Measurements from ENCODE around the gene MYO9B.

MYO9B gene

DNA sequence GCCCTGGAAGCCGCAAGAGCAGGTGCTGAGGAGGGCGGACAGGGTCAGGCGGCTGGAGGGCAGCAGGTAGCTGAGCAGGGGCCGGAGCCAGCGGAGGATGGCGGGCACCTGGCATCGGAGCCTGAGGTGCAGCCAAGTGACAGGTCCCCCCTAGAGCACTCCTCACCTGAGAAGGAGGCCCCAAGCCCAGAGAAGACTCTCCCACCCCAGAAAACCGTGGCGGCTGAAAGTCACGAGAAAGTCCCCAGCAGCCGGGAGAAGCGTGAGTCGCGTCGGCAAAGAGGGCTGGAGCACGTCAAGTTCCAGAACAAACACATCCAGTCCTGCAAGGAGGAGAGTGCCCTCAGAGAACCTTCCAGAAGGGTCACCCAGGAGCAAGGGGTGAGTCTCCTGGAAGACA lies 119.0 kb downstream of the MYO9B start:
- Histone ChIP-seq H3K27ac (ENCODE audit: low read depth in 2 of 2, low read length in 2 of 2) (no peak overlapping the region), H3K9me3 (ENCODE audit: control insufficient read depth in 2 of 2, low read length in 2 of 2) (no peaks in the 10 kb centered on the region), H3K9ac (ENCODE audit: low read depth in 1 of 2, low read length in 2 of 2) (no peak overlapping the region), H3K4me1 (ENCODE audit: control insufficient read depth in 2 of 2, insufficient read depth in 2 of 2, low read length in 2 of 2) (no peaks in the 10 kb centered on the region), H3K4me3 (ENCODE audit: low read length in 2 of 2) (no peak overlapping the region), H3K36me3 (ENCODE audit: control insufficient read depth in 2 of 2, insufficient read depth in 2 of 2, low read length in 2 of 2) (peaks cover 37 to 72% of the 10 kb centered on the region in 2 donors), H3K27me3 (ENCODE audit: control insufficient read depth in 2 of 2, insufficient read depth in 2 of 2, low read length in 2 of 2) (no peaks in the 10 kb centered on the region)

DNA sequence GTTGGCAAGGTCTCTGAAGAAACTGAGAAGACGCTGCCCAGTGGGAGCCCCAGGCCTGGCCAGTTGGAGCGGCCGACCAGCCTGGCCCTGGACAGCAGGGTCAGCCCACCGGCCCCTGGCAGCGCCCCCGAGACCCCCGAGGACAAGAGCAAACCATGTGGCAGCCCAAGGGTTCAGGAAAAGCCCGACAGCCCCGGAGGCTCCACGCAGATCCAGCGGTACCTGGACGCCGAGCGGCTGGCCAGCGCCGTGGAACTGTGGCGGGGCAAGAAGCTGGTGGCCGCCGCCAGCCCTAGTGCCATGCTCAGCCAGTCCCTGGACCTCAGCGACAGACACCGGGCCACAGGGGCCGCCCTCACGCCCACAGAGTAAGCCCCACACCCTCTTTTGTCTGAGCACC lies 119.5 kb downstream of the MYO9B start:
- Histone ChIP-seq H3K4me1 (ENCODE audit: control insufficient read depth in 2 of 2, insufficient read depth in 2 of 2, low read length in 2 of 2) (no peaks in the 10 kb centered on the region), H3K4me3 (ENCODE audit: low read length in 2 of 2) (no peak overlapping the region), H3K9me3 (ENCODE audit: control insufficient read depth in 2 of 2, low read length in 2 of 2) (no peaks in the 10 kb centered on the region), H3K27me3 (ENCODE audit: control insufficient read depth in 2 of 2, insufficient read depth in 2 of 2, low read length in 2 of 2) (no peaks in the 10 kb centered on the region), H3K36me3 (ENCODE audit: control insufficient read depth in 2 of 2, insufficient read depth in 2 of 2, low read length in 2 of 2) (peaks cover 40 to 69% of the 10 kb centered on the region in 2 donors), H3K9ac (ENCODE audit: low read depth in 1 of 2, low read length in 2 of 2) (no peak overlapping the region), H3K27ac (ENCODE audit: low read depth in 2 of 2, low read length in 2 of 2) (no peak overlapping the region)

DNA sequence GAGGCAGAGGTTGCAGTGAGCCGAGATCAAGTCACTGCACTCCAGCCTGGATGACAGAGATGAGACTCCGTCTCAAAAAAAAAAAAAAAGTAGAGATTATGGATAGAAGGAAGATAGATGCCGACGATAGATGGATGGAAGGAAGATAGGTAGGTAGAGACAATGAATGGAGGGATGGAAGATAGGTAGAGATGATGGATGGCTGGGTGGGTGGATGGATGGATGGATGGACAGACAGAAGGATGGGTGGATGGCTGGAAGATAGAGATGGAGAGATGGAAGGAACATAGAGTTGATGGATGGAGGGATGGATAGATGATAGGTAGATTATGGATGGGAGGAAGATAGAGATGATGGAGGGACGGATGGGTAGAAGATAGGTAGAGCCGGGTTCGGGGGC lies 121.0 kb downstream of the MYO9B start:
- H3K27me3 ChIP-seq (ENCODE audit: control insufficient read depth in 2 of 2, insufficient read depth in 2 of 2, low read length in 2 of 2), result no peaks in the 10 kb centered on the region
- H3K9ac ChIP-seq (ENCODE audit: low read depth in 1 of 2, low read length in 2 of 2), result no peak overlapping the region
- no peak overlapping the region for H3K27ac ChIP-seq (ENCODE audit: low read depth in 2 of 2, low read length in 2 of 2)
- H3K4me1 ChIP-seq (ENCODE audit: control insufficient read depth in 2 of 2, insufficient read depth in 2 of 2, low read length in 2 of 2), result no peaks in the 10 kb centered on the region
- H3K4me3 ChIP-seq (ENCODE audit: low read length in 2 of 2), result no peak overlapping the region
- H3K36me3 ChIP-seq (ENCODE audit: control insufficient read depth in 2 of 2, insufficient read depth in 2 of 2, low read length in 2 of 2), result peaks cover 47 to 70% of the 10 kb centered on the region in 2 donors
- no peaks in the 10 kb centered on the region for H3K9me3 ChIP-seq (ENCODE audit: control insufficient read depth in 2 of 2, low read length in 2 of 2)

DNA sequence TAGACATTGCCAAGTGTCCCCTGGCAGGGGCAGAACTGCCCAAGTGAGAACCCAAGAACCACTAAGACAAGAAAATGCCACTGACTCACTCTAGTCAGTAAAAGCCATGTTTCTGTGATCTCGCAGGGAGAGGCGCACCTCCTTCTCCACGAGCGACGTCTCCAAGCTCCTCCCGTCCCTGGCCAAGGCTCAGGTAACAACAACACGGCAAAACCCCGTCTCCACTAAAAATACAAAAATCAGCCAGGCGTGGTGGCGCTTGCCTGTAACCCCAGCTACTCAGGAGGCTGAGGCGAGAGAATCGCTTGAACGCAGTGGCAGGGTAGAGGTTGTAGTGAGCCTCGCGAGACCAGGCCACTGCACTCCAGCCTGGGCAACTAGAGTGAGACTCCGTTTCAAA lies 122.1 kb downstream of the MYO9B start:
- Histone ChIP-seq H3K4me3 (ENCODE audit: low read length in 2 of 2) (no peak overlapping the region), H3K36me3 (ENCODE audit: control insufficient read depth in 2 of 2, insufficient read depth in 2 of 2, low read length in 2 of 2) (peaks cover 54 to 74% of the 10 kb centered on the region in 2 donors), H3K9ac (ENCODE audit: low read depth in 1 of 2, low read length in 2 of 2) (no peak overlapping the region), H3K9me3 (ENCODE audit: control insufficient read depth in 2 of 2, low read length in 2 of 2) (no peaks in the 10 kb centered on the region), H3K27me3 (ENCODE audit: control insufficient read depth in 2 of 2, insufficient read depth in 2 of 2, low read length in 2 of 2) (no peaks in the 10 kb centered on the region), H3K27ac (ENCODE audit: low read depth in 2 of 2, low read length in 2 of 2) (no peak overlapping the region), H3K4me1 (ENCODE audit: control insufficient read depth in 2 of 2, insufficient read depth in 2 of 2, low read length in 2 of 2) (no peaks in the 10 kb centered on the region)

DNA sequence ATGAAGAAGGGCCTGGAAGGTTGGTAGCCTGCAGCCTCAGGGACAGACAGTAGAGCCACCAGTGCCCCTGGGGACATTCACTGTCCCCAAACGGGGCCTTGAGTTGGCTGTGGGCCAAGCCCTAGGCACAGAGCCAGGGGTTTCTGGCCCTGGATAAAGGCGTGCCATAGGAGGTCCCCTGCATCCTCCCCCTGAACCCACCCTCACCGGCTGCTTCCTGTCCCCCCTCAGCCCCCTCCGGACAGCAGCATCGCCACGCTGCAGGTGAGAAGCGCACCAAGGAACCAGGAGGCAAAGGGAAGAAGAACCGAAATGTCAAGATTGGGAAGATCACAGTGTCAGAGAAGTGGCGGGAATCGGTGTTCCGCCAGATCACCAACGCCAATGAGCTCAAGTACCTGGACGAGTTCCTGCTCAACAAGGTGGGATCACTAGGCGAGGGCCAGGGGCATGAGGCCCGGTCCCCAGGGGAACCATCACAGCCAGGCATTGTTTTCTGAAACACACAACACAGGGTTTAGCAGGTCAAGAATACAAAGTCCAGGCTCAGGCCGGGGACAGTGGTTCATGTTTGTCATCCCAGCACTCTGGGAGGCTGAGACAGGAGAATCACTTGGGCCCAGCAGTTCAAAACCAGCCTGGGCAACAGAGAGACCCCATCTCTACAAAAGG lies 125.0 kb downstream of the MYO9B start:
- H3K36me3 ChIP-seq (ENCODE audit: control insufficient read depth in 2 of 2, insufficient read depth in 2 of 2, low read length in 2 of 2), result peaks cover 46 to 65% of the 10 kb centered on the region in 2 donors
- no peaks in the 10 kb centered on the region for H3K27me3 ChIP-seq (ENCODE audit: control insufficient read depth in 2 of 2, insufficient read depth in 2 of 2, low read length in 2 of 2)
- no peak overlapping the region for H3K27ac ChIP-seq (ENCODE audit: low read depth in 2 of 2, low read length in 2 of 2)
- no peaks in the 10 kb centered on the region for H3K4me1 ChIP-seq (ENCODE audit: control insufficient read depth in 2 of 2, insufficient read depth in 2 of 2, low read length in 2 of 2)
- no peak overlapping the region for H3K9ac ChIP-seq (ENCODE audit: low read depth in 1 of 2, low read length in 2 of 2)
- no peak overlapping the region for H3K4me3 ChIP-seq (ENCODE audit: low read length in 2 of 2)
- no peaks in the 10 kb centered on the region for H3K9me3 ChIP-seq (ENCODE audit: control insufficient read depth in 2 of 2, low read length in 2 of 2)

DNA sequence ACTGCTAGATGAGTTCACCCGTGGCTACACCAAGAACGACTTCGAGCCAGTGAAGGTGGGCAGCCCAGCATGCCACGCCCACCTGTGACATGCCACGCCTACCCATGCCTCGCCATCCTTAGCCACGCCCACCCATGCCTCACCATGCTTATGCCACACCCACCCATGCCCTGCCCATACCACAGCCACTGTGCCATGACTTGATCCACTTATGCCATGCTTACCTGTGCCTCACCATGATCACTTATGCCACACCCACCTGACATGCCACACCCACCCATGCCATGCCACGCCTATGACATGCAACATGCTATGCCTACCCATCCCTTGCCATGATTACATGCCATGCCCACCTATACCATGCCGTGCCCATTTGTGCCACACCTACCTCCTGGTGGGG lies 126.7 kb downstream of the MYO9B start:
- Histone ChIP-seq H3K27ac (ENCODE audit: low read depth in 2 of 2, low read length in 2 of 2) (no peak overlapping the region), H3K27me3 (ENCODE audit: control insufficient read depth in 2 of 2, insufficient read depth in 2 of 2, low read length in 2 of 2) (no peaks in the 10 kb centered on the region), H3K4me3 (ENCODE audit: low read length in 2 of 2) (no peak overlapping the region), H3K9ac (ENCODE audit: low read depth in 1 of 2, low read length in 2 of 2) (no peak overlapping the region), H3K4me1 (ENCODE audit: control insufficient read depth in 2 of 2, insufficient read depth in 2 of 2, low read length in 2 of 2) (no peaks in the 10 kb centered on the region), H3K36me3 (ENCODE audit: control insufficient read depth in 2 of 2, insufficient read depth in 2 of 2, low read length in 2 of 2) (peaks cover 58 to 68% of the 10 kb centered on the region in 2 donors), H3K9me3 (ENCODE audit: control insufficient read depth in 2 of 2, low read length in 2 of 2) (no peaks in the 10 kb centered on the region)

DNA sequence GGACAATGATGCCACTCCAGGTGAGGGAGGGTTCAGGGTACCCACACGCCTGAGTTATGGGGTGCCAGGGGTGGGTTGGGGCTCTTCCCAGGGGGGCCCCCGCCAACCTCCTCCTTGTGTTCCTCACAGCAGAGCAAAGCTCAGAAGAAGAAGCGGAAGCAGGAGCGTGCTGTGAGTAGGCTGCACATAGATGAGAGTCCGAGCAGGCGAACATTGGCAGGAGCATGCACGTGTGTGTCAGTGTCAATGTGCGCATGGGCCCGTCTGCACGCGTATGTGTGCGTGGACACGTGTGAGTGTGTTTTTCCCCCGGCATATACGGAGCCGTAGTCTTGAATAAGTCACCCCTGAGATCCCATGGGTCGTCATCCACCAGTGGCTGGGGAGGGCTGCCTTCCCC lies 127.1 kb downstream of the MYO9B start:
- Histone ChIP-seq H3K9me3 (ENCODE audit: control insufficient read depth in 2 of 2, low read length in 2 of 2) (no peaks in the 10 kb centered on the region), H3K4me1 (ENCODE audit: control insufficient read depth in 2 of 2, insufficient read depth in 2 of 2, low read length in 2 of 2) (no peaks in the 10 kb centered on the region), H3K9ac (ENCODE audit: low read depth in 1 of 2, low read length in 2 of 2) (no peak overlapping the region), H3K4me3 (ENCODE audit: low read length in 2 of 2) (no peak overlapping the region), H3K36me3 (ENCODE audit: control insufficient read depth in 2 of 2, insufficient read depth in 2 of 2, low read length in 2 of 2) (peaks cover 53 to 64% of the 10 kb centered on the region in 2 donors), H3K27me3 (ENCODE audit: control insufficient read depth in 2 of 2, insufficient read depth in 2 of 2, low read length in 2 of 2) (no peaks in the 10 kb centered on the region), H3K27ac (ENCODE audit: low read depth in 2 of 2, low read length in 2 of 2) (no peak overlapping the region)

DNA sequence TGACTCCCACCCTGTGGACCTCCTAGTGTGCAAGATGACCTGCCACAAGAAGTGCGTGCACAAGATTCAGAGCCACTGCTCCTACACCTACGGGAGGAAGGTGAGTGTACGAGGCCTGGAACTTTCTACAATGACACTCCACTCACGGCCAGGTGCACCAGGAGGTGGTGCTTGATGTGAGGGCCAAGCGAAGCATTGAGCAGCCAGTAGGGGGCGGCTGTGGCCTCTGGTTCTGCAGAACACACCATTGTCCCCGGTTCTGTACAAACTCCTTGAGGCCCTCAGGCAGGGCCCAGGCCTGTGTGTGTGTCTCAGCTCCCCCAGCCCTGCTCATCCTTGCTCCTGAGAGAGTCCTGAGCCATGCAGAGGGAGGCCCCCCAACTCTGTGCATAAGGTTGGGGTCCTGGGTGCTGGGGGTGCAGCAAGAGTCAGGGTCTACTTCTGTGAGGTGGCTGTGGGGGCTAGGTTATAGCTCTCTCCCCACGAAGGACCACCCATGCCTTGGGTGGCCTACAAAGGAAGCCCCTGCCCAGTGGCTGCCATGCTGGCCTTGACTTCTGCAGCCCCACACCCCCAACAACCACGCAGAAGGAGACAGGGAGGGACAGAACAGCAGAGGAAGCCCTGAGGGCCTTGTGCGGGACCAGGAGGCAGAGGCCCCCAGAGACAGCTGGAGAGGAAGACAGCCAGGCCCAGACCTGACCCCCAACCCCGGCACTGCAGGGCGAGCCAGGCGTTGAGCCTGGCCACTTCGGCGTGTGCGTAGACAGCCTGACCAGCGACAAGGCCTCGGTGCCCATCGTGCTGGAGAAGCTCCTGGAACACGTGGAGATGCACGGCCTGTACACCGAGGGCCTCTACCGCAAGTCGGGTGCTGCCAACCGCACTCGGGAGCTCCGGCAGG lies 129.9 kb downstream of the MYO9B start:
- Histone ChIP-seq H3K9ac (ENCODE audit: low read depth in 1 of 2, low read length in 2 of 2) (no peak overlapping the region), H3K9me3 (ENCODE audit: control insufficient read depth in 2 of 2, low read length in 2 of 2) (no peaks in the 10 kb centered on the region), H3K36me3 (ENCODE audit: control insufficient read depth in 2 of 2, insufficient read depth in 2 of 2, low read length in 2 of 2) (peaks cover 62 to 69% of the 10 kb centered on the region in 2 donors)

DNA sequence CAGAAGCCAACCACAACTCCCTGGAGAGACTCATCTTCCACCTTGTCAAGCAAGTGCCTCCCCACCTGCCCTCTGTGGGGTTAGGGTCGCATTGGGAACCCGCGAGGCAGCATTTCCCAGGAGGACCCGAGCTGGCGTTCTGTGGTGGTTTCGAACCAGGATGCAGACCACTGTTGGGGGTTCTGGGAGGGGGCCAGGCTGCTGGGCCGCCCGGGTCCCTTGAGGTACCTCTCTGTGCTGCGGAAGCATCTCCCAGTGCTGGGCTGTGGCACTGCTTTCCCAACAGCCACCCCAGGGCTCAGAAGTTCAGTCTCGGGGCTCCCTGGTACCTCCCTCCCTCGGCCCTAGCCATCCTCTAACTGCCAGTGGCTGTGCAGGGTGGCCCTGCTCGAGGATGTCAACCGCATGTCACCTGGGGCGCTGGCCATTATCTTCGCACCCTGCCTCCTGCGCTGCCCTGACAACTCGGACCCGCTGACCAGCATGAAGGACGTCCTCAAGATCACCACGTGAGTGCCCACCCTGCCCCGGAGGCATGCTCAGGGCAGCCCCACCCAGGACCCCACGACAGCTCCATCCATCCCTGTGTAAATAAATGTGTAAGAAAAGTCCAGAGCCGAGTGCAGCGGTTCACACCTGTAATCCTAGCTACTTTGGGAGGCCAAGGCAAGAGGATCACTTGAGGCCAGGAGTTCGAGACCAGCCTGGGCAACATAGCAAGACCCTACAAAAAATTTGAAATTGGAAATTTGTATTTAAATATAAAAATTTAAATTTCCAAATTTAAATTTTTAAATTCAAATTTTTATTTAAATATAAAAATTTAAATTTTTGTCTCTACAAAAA lies 131.4 kb downstream of the MYO9B start:
- peaks cover 50 to 61% of the 10 kb centered on the region in 2 donors for H3K36me3 ChIP-seq (ENCODE audit: control insufficient read depth in 2 of 2, insufficient read depth in 2 of 2, low read length in 2 of 2)
- H3K27me3 ChIP-seq (ENCODE audit: control insufficient read depth in 2 of 2, insufficient read depth in 2 of 2, low read length in 2 of 2), result no peaks in the 10 kb centered on the region
- H3K27ac ChIP-seq (ENCODE audit: low read depth in 2 of 2, low read length in 2 of 2), result no peak overlapping the region
- H3K4me1 ChIP-seq (ENCODE audit: control insufficient read depth in 2 of 2, insufficient read depth in 2 of 2, low read length in 2 of 2), result peaks cover 0 to 2% of the 10 kb centered on the region in 2 donors
- H3K4me3 ChIP-seq (ENCODE audit: low read length in 2 of 2), result no peak overlapping the region
- no peaks in the 10 kb centered on the region for H3K9me3 ChIP-seq (ENCODE audit: control insufficient read depth in 2 of 2, low read length in 2 of 2)
- no peak overlapping the region for H3K9ac ChIP-seq (ENCODE audit: low read depth in 1 of 2, low read length in 2 of 2)

More for the DNA sequence above, 129.9 kb downstream of the MYO9B start:
- no peaks in the 10 kb centered on the region for H3K27me3 ChIP-seq (ENCODE audit: control insufficient read depth in 2 of 2, insufficient read depth in 2 of 2, low read length in 2 of 2)
- H3K4me1 ChIP-seq (ENCODE audit: control insufficient read depth in 2 of 2, insufficient read depth in 2 of 2, low read length in 2 of 2), result peaks cover 0 to 2% of the 10 kb centered on the region in 2 donors
- no peak overlapping the region for H3K4me3 ChIP-seq (ENCODE audit: low read length in 2 of 2)
- H3K27ac ChIP-seq (ENCODE audit: low read depth in 2 of 2, low read length in 2 of 2), result no peak overlapping the region
